DND-41 (cell line): Measurements from ENCODE around the gene KLF17.

Experiments used
- ATAC-seq: fragments of 200-7000 bp; cut with Tn5 transposase; 3 replicates; pipeline ENCODE4 v1.9.1; 2021; ENCODE audit warnings: low read depth; ENCODE audit not compliant: insufficient read depth
- DNase-seq: peaks from one replicate; pipeline ENCODE4 v3.0.0-alpha.2; 2020
- H2AFZ ChIP-seq: 2 replicates; pipeline ENCODE4 v1.6.0; 2012; ENCODE audit warnings: low read depth, low read length
- H3K27ac ChIP-seq: 2 replicates; pipeline ENCODE4 v1.5.1; 2012; ENCODE audit warnings: low read length, inconsistent platforms
- H3K27me3 ChIP-seq: fragments of 200-600 bp; sonication (generic); 2 replicates; pipeline ENCODE4 v1.6.0; 2012; ENCODE audit warnings: low read length, mild to moderate bottlenecking, inconsistent platforms; ENCODE audit not compliant: insufficient read depth, poor library complexity
- H3K36me3 ChIP-seq: 2 replicates; pipeline ENCODE4 v1.5.1; 2012; ENCODE audit warnings: low read length, inconsistent platforms; ENCODE audit not compliant: insufficient read depth
- H3K4me1 ChIP-seq: 2 replicates; pipeline ENCODE4 v1.5.1; 2012; ENCODE audit warnings: mild to moderate bottlenecking, low read length; ENCODE audit not compliant: insufficient read depth
- H3K4me2 ChIP-seq: 2 replicates; pipeline ENCODE4 v1.6.0; 2012; ENCODE audit warnings: mild to moderate bottlenecking, moderate library complexity, low read length, inconsistent platforms; ENCODE audit not compliant: insufficient read depth
- H3K4me3 ChIP-seq, 2 experiments: fragments of 200-600 bp in 1 of 2; shearing (Covaris generic) in 1 of 2; 2 replicates each; pipeline ENCODE4 v1.5.1; 2012 to 2016; ENCODE audit warnings: inconsistent platforms in 2 of 2, low read length in 2 of 2, mild to moderate bottlenecking in 2 of 2, low read depth in 1 of 2, moderate library complexity in 1 of 2
- H3K79me2 ChIP-seq: 2 replicates; pipeline ENCODE4 v1.6.0; 2012; ENCODE audit warnings: low read length, inconsistent platforms; ENCODE audit not compliant: insufficient read depth
- H3K9ac ChIP-seq: 2 replicates; pipeline ENCODE4 v1.6.0; 2012; ENCODE audit warnings: low read depth, mild to moderate bottlenecking, inconsistent platforms, low read length, moderate library complexity
- H3K9me3 ChIP-seq: 2 replicates; pipeline ENCODE4 v1.5.1; 2012; ENCODE audit warnings: low read length, moderate library complexity, mild to moderate bottlenecking, inconsistent platforms; ENCODE audit not compliant: insufficient read depth, severe bottlenecking
- H4K20me1 ChIP-seq: 2 replicates; pipeline ENCODE4 v1.6.0; 2012; ENCODE audit warnings: low read length; ENCODE audit not compliant: insufficient read depth
- EZH2 ChIP-seq: IDR thresholded peaks from 3 replicates; pipeline ENCODE4 v1.6.1; 2012; ENCODE audit warnings: borderline replicate concordance, low read depth, mild to moderate bottlenecking, moderate library complexity, low read length, inconsistent platforms; ENCODE audit not compliant: severe bottlenecking
- TF ChIP-seq, protein P1 (sequence below): IDR thresholded peaks from 2 replicates; pipeline ENCODE4 v1.5.1; 2012; ENCODE audit warnings: borderline replicate concordance, low read length, moderate library complexity, mild to moderate bottlenecking; ENCODE audit not compliant: poor library complexity, severe bottlenecking; ENCODE audit errors: extremely low read depth

KLF17 gene

DNA sequence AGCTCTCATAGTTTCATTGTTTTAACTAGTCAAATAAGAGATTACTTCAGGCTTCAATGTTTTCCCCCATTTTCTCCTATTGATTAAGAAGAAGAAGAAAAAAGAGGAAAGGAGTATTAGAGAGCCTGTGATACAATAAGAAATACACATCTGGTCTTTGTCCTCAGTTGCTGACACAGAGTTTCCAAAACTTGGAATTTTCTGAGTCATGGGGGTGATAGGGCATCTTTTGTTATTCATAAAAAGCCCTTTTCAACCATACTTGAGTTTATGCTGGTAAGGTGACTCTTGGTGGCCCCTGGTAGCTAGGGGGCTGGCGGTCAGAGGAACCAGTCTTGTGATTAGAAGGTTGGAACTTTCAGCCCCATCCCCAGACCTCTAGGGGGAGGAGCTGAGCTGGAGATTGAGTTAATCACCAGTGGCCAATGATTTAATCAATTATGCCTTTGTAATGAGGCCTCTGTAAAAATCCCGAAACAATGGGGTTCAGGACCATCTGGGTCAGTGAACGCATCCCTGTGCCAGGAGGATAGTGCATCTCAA, 51.7 kb downstream of the KLF17 start:
- TF ChIP-seq EZH2 = no peak
- TF ChIP-seq, protein P1, sequence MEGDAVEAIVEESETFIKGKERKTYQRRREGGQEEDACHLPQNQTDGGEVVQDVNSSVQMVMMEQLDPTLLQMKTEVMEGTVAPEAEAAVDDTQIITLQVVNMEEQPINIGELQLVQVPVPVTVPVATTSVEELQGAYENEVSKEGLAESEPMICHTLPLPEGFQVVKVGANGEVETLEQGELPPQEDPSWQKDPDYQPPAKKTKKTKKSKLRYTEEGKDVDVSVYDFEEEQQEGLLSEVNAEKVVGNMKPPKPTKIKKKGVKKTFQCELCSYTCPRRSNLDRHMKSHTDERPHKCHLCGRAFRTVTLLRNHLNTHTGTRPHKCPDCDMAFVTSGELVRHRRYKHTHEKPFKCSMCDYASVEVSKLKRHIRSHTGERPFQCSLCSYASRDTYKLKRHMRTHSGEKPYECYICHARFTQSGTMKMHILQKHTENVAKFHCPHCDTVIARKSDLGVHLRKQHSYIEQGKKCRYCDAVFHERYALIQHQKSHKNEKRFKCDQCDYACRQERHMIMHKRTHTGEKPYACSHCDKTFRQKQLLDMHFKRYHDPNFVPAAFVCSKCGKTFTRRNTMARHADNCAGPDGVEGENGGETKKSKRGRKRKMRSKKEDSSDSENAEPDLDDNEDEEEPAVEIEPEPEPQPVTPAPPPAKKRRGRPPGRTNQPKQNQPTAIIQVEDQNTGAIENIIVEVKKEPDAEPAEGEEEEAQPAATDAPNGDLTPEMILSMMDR = no peak
- ATAC-seq (no peak), DNase-seq (no peak)
- Histone ChIP-seq H3K4me1 (no peaks in the 10 kb centered on the region), H2AFZ (no peak overlapping the region), H3K4me3 (no peak overlapping the region), H3K27me3 (no peaks in the 10 kb centered on the region), H3K9ac (no peak overlapping the region), H3K4me2 (no peak overlapping the region), H3K79me2 (no peaks in the 10 kb centered on the region), H3K27ac (no peak overlapping the region), H3K36me3 (no peaks in the 10 kb centered on the region), H3K9me3 (peaks cover 23% of the 10 kb centered on the region), H4K20me1 (no peaks in the 10 kb centered on the region)

DNA sequence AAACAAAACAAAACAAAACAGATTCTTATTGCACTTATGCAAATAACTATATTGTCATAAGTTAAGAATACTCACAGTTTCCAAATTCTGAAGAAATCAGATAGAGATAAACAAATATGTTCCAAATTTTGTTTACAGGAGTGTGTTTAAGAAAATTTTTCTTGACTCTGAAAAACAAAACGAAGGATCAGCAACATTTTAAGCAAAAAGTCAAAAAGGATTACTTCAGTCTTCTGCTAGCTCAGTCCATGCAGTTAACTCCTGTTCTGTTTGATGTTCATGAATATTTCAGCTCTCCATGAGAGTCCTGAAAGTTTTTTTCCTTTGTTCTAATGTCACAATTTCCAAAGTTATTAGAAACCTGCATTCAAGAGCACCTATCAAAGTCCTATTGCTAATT, 56.0 kb downstream of the KLF17 start:
- Histone ChIP-seq H3K4me2 (no peak overlapping the region), H3K4me3 (no peak overlapping the region), H3K79me2 (no peaks in the 10 kb centered on the region), H3K9me3 (peaks cover 29% of the 10 kb centered on the region), H3K36me3 (no peaks in the 10 kb centered on the region), H3K27ac (no peak overlapping the region), H3K4me1 (no peaks in the 10 kb centered on the region), H2AFZ (no peak overlapping the region), H3K27me3 (no peaks in the 10 kb centered on the region), H4K20me1 (no peaks in the 10 kb centered on the region), H3K9ac (no peak overlapping the region)
- DNase-seq (no peak), ATAC-seq (no peak)
- TF ChIP-seq EZH2 = no peak
- TF ChIP-seq, protein P1 = no peak
